ENCODE data around the gene CDC23.

GRCh38 chr5:138178516-138179276 is 34.4 kb downstream of the CDC23 start, which contains the start of the genes BRD8 and KIF20A:
- TF ChIP-seq CTCF (IDR thresholded peaks at IDR 0.05; ENCODE audit: insufficient read depth, low read depth, low read length) = no peak
- TF ChIP-seq EZH2 (IDR thresholded peaks at IDR 0.05; ENCODE audit: insufficient read depth, low read length) = no peak

Measured in astrocyte (in vitro differentiated cells and primary cell).